ENCODE measurements around the gene RGL2. TPM values are rescaled to one million over a fixed set of nuclear protein-coding genes. Genes with fewer than 3 reads are reported as not detected.

RGL2 gene
- total and polyA plus RNA-seq, 2 donors (not counting 3 experiments of a cell fraction or from before 2014, with no cell fraction given), result 87.7 to 90.3 TPM

GRCh38 chr6:33299237-33299944, 649 bp upstream of the RGL2 start:
- Histone ChIP-seq H3K4me2 (ENCODE audit: insufficient read depth, low read length) (peak overlapping the region; percentile 70), H3K9me3 (replicated peaks; ENCODE audit: control insufficient read depth, insufficient read depth, low read length) (no peaks in the 10 kb centered on the region), H4K20me1 (replicated peaks; ENCODE audit: control insufficient read depth, extremely low read depth, insufficient read depth, low read length) (no peaks in the 10 kb centered on the region), H3K4me3 (replicated peaks in 1 of 3; ENCODE audit: insufficient read depth in 1 of 3, low read depth in 1 of 3, low read length in 3 of 3) (peak overlapping the region; percentile 55 to 82 (median 67)), H3K27ac (ENCODE audit: insufficient read depth, low read depth, low read length) (peak overlapping the region; percentile 80), H3K79me2 (ENCODE audit: control insufficient read depth, insufficient read depth, low read length) (peaks cover 16% of the 10 kb centered on the region), H3K36me3 (ENCODE audit: control insufficient read depth in 2 of 2, extremely low read depth in 1 of 2, insufficient read depth in 2 of 2, low read length in 2 of 2) (peaks cover 3 to 18% of the 10 kb centered on the region in 2 experiments), H3K9me1 (replicated peaks; ENCODE audit: control insufficient read depth, extremely low read depth, insufficient read depth, low read length) (no peaks in the 10 kb centered on the region), H3K9ac (replicated peaks; ENCODE audit: extremely low read depth, insufficient read depth, low read length) (peak overlapping the region; percentile 65), H3K27me3 (ENCODE audit: control insufficient read depth in 2 of 2, insufficient read depth in 2 of 2, low read length in 2 of 2) (no peaks in the 10 kb centered on the region), H2AFZ (ENCODE audit: low read depth, low read length) (peak overlapping the region; percentile 40), H3K4me1 (ENCODE audit: control insufficient read depth, extremely low read depth, insufficient read depth, low read length) (peaks cover 13% of the 10 kb centered on the region)
- ChIA-PET POLR2A (interaction anchor here (1.0 to 1.7 kb wide), 3 partner anchors 18 to 50 kb away, joined by 3 to 8 read pairs (median 6); partner anchors contain the start of gene ZBTB22), CTCF (interaction anchor here (0.8 to 3.3 kb wide), 15 partner anchors 9 to 126 kb away, joined by 3 to 39 read pairs (median 9); partner anchors contain the start of genes B3GALT4, PFDN6, RPS18 and TAPBP)
- DNase-seq (ENCODE audit: low read depth, low spot score), result peak; percentile 88
- FAIRE-seq, result peak; percentile 98
- intact Hi-C loops (cut with micrococcal nuclease), result loop anchor here (1.0 kb wide), 4 partner anchors 10 to 27 kb away; partner anchors contain the start of genes PFDN6, RPS18, TAPBP and WDR46
- TF ChIP-seq FOS (IDR thresholded peaks at IDR 0.05; ENCODE audit: borderline replicate concordance, insufficient read depth, low read length) (no peak), POLR2AphosphoS5 (IDR thresholded peaks at IDR 0.05; ENCODE audit: insufficient read depth, low read depth, low read length) (peak; percentile 93), MYC (IDR thresholded peaks at IDR 0.05; ENCODE audit: low read depth, low read length) (no peak), POLR2A (IDR thresholded peaks at IDR 0.05; ENCODE audit: low read depth, low read length) (peak; percentile 98)
- TF ChIP-seq, protein P1, sequence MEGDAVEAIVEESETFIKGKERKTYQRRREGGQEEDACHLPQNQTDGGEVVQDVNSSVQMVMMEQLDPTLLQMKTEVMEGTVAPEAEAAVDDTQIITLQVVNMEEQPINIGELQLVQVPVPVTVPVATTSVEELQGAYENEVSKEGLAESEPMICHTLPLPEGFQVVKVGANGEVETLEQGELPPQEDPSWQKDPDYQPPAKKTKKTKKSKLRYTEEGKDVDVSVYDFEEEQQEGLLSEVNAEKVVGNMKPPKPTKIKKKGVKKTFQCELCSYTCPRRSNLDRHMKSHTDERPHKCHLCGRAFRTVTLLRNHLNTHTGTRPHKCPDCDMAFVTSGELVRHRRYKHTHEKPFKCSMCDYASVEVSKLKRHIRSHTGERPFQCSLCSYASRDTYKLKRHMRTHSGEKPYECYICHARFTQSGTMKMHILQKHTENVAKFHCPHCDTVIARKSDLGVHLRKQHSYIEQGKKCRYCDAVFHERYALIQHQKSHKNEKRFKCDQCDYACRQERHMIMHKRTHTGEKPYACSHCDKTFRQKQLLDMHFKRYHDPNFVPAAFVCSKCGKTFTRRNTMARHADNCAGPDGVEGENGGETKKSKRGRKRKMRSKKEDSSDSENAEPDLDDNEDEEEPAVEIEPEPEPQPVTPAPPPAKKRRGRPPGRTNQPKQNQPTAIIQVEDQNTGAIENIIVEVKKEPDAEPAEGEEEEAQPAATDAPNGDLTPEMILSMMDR (IDR thresholded peaks at IDR 0.05; ENCODE audit: extremely low read depth in 1 of 2, insufficient read depth in 1 of 2, low read depth in 1 of 2, low read length in 2 of 2), result peak; percentile 70 to 84
- TF ChIP-seq, protein P2, sequence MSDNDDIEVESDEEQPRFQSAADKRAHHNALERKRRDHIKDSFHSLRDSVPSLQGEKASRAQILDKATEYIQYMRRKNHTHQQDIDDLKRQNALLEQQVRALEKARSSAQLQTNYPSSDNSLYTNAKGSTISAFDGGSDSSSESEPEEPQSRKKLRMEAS (IDR thresholded peaks at IDR 0.05; ENCODE audit: insufficient read depth, insufficient read length), result no peak
- dilution Hi-C loops (cut with MboI; ENCODE audit: extremely low pct_ligation_motif_present, low sequenced_read_pairs), result no loop called here
- BruUV-seq (replicated peaks), result TSS peak; percentile 88

Data from endothelial cell of umbilical vein (primary cell).